K562 (cell line): ENCODE results near the gene PGD. TPM values are rescaled to one million over a fixed set of nuclear protein-coding genes. Genes with fewer than 3 reads are reported as not detected.
"Not testable (repeated sequence)": the region's sequence is repeated elsewhere in the genome, so short reads cannot be mapped to it uniquely, and the experiment has no call there.

Experiments used
- ATAC-seq: fragments of 200-7000 bp; cut with Tn5 transposase; 3 replicates; pipeline ENCODE4 v1.9.1; 2020; ENCODE audit warnings: moderate library complexity
- BruUV-seq: library from RNA; stranded (reverse); fragments of 400-500 nt; replicated peaks from 2 replicates; lab custom pipeline; 2021; lab: Mats Ljungman, UMichigan
- CTCF ChIA-PET: fragments of 300-600 bp; formaldehyde crosslinking; extraction: SDS; loops from one replicate; lab custom pipeline; 2021; ENCODE audit warnings: low intra/inter-chr PET ratio; lab: Yijun Ruan, JAX
- POLR2A ChIA-PET: fragments of 300-600, 350-650 bp; sonication (Branson Sonifier 250); formaldehyde crosslinking; extraction: SDS; loops from one replicate; lab custom pipeline; 2021; ENCODE audit warnings: antibody characterized with exemption, inconsistent platforms; lab: Yijun Ruan, JAX
- DNase-seq, 4 experiments: peaks; one replicate each; pipeline versions ENCODE4 v3.0.0 to v3.0.0-alpha.2; 2011 to 2018; ENCODE audit warnings: low spot score in 3 of 4, mixed read lengths in 3 of 4; ENCODE audit errors: extremely low read depth in 1 of 4
- FAIRE-seq: peaks from 2 replicates; lab custom pipeline; 2011; peaks lifted over from hg19 to GRCh38; lab: Jason Lieb, UNC
- H2AFZ ChIP-seq: 2 replicates; pipeline ENCODE4 v1.6.0; 2011; ENCODE audit warnings: low read depth, low read length, control low read depth, inconsistent platforms
- H3K27ac ChIP-seq: fragments of 200-600 bp; 3 replicates; pipeline ENCODE4 v1.8.0; 2011; ENCODE audit warnings: low read depth, mild to moderate bottlenecking, control low read depth, inconsistent platforms, low read length, moderate library complexity, mixed read lengths; ENCODE audit errors: extremely low read depth
- H3K27me3 ChIP-seq, 2 experiments: fragments of 300-600 bp in 1 of 2; 2 replicates in 1 of 2; 3 replicates in 1 of 2; pipeline versions ENCODE4 v1.6.0 to v1.8.0; 2011; ENCODE audit warnings: inconsistent platforms in 2 of 2, low read length in 2 of 2, mild to moderate bottlenecking in 1 of 2, mixed read lengths in 1 of 2, moderate library complexity in 1 of 2; ENCODE audit not compliant: control insufficient read depth in 2 of 2, insufficient read depth in 2 of 2
- H3K36me3 ChIP-seq: fragments of 300-600 bp; 3 replicates; pipeline ENCODE4 v1.8.0; 2011; ENCODE audit warnings: mild to moderate bottlenecking, low read length, inconsistent platforms; ENCODE audit not compliant: control insufficient read depth, insufficient read depth
- H3K4me1 ChIP-seq, 2 experiments: fragments of 200-600 bp in 1 of 2; replicated peaks in 1 of 2; 2 replicates in 1 of 2; 3 replicates in 1 of 2; pipeline versions ENCODE4 v1.5.1 to v1.8.0; 2011; ENCODE audit warnings: inconsistent platforms in 2 of 2, low read length in 2 of 2, mild to moderate bottlenecking in 1 of 2, mixed read lengths in 1 of 2, moderate library complexity in 1 of 2; ENCODE audit not compliant: control insufficient read depth in 2 of 2, insufficient read depth in 2 of 2
- H3K4me2 ChIP-seq: 2 replicates; pipeline ENCODE4 v1.6.1; 2011; ENCODE audit warnings: low read length, control low read depth, inconsistent platforms, mixed read lengths; ENCODE audit not compliant: insufficient read depth
- H3K4me3 ChIP-seq: fragments of 200-600 bp; sonication (generic), shearing (Covaris generic); 2 replicates; pipeline ENCODE4 v1.5.1; 2016; ENCODE audit warnings: control low read depth, inconsistent platforms
- H3K79me2 ChIP-seq: fragments of 200-600 bp; 3 replicates; pipeline ENCODE4 v1.8.0; 2011; ENCODE audit warnings: low read length, inconsistent platforms; ENCODE audit not compliant: control insufficient read depth, insufficient read depth
- H3K9ac ChIP-seq, 2 experiments: 2 replicates each; pipeline versions ENCODE4 v1.6.0 to v1.6.1; 2011; ENCODE audit warnings: low read depth in 2 of 2, low read length in 2 of 2, control low read depth in 1 of 2, inconsistent platforms in 1 of 2, mild to moderate bottlenecking in 1 of 2, mixed read lengths in 1 of 2; ENCODE audit not compliant: insufficient read depth in 1 of 2
- H3K9me1 ChIP-seq: one replicate; pipeline ENCODE4 v1.6.0; 2011; ENCODE audit warnings: inconsistent platforms, mild to moderate bottlenecking, low read length, moderate library complexity; ENCODE audit not compliant: control insufficient read depth, insufficient read depth
- H3K9me3 ChIP-seq: replicated peaks from 2 replicates; pipeline ENCODE4 v1.5.1; 2011; ENCODE audit warnings: low read depth, low read length, inconsistent platforms; ENCODE audit not compliant: control insufficient read depth, insufficient read depth
- H4K20me1 ChIP-seq: replicated peaks from 2 replicates; pipeline ENCODE4 v1.6.1; 2011; ENCODE audit warnings: low read length, inconsistent platforms, mixed read lengths; ENCODE audit not compliant: control insufficient read depth, insufficient read depth
- ASH1L ChIP-seq: fragments of 450-650 bp; IDR thresholded peaks from 2 replicates; pipeline ENCODE4 v1.6.1; 2018; ENCODE audit warnings: borderline replicate concordance, mild to moderate bottlenecking, low read depth; ENCODE audit not compliant: partially characterized antibody
- CC2D1A ChIP-seq: fragments of 450-650 bp; IDR thresholded peaks from 2 replicates; pipeline ENCODE4 v1.6.1; 2017; ENCODE audit warnings: mild to moderate bottlenecking
- EGR1 ChIP-seq: fragments of 450-650 bp; conservative IDR thresholded peaks from 2 replicates; pipeline ENCODE4 v1.6.1; 2017; ENCODE audit warnings: mild to moderate bottlenecking
- NFYB ChIP-seq: IDR thresholded peaks from 2 replicates; pipeline ENCODE4 v1.6.1; 2011; ENCODE audit warnings: mild to moderate bottlenecking, moderate library complexity; ENCODE audit not compliant: insufficient read length; ENCODE audit errors: extremely low read depth
- POLR2A ChIP-seq: fragments of 450-650 bp; conservative IDR thresholded peaks from 2 replicates; pipeline ENCODE4 v1.6.1; 2016
- SUPT5H ChIP-seq: fragments of 450-650 bp; IDR thresholded peaks from 2 replicates; pipeline ENCODE4 v1.6.1; 2016
- TFAM ChIP-seq: fragments of 250-450 bp; sonication (Bioruptor Pico); conservative IDR thresholded peaks from 2 replicates; pipeline ENCODE4 v1.5.0; 2021; ENCODE audit warnings: mild to moderate bottlenecking, moderate library complexity
- ZNF445 ChIP-seq: fragments of 250-450 bp; sonication (Bioruptor Pico); IDR thresholded peaks from 2 replicates; pipeline ENCODE4 v1.4.0; 2020; ENCODE audit warnings: low read depth, mild to moderate bottlenecking, moderate library complexity
- WGBS: fragments of 100-300 bp; shearing (Covaris generic); methylation state at CpG from one replicate; pipeline ENCODE4 v1.1.6; 2016; ENCODE audit warnings: low coverage, mixed read lengths; ENCODE audit not compliant: insufficient coverage; ENCODE audit errors: missing lambda C conversion rate; 5-methylcytosine and 5-hydroxymethylcytosine counted together
- in situ Hi-C: fragments of 300-500 bp; cut with MboI; formaldehyde crosslinking; loops from 4 replicates; pipeline ENCODE4 v1.15.0; 2018; ENCODE audit warnings: inconsistent platforms, mixed read lengths
- intact Hi-C: fragments of 100-400 bp; cut with micrococcal nuclease; formaldehyde crosslinking; loops from 2 replicates; pipeline ENCODE4 v1.14.2; 2022
- polyA plus RNA-seq, 8 experiments: library from polyadenylated mRNA; depleted of rRNA in 4 of 8; stranded (reverse) in 5 of 8; unstranded in 3 of 8; fragments of >200 nt; fragmentation: Nextera tagmentation in 2 of 8; fragmentation: Illumina TruSeq in 1 of 8; extraction: Ambion mirVana in 2 of 8; extraction: Trizol in 1 of 8; gene quantifications; 2 replicates each; pipeline versions ENCODE4 v1.2.1 to v1.2.3, GENCODE V29; 2011 to 2014; ENCODE audit warnings: inconsistent platforms in 1 of 8, missing spikeins in 1 of 8
- total RNA-seq, 7 experiments: library from RNA; depleted of rRNA in 6 of 7; stranded (reverse); fragments of >200 nt in 6 of 7; fragmentation: Illumina TruSeq in 2 of 7; extraction: Trizol in 2 of 7; gene quantifications; 2 replicates each; pipeline versions ENCODE4 v1.2.1 to v1.2.3, GENCODE V29; 2011 to 2021; ENCODE audit warnings: low replicate concordance in 1 of 7
- TF ChIP-seq, protein P1 (sequence below): sonication (generic); formaldehyde crosslinking; IDR thresholded peaks from 2 replicates; pipeline ENCODE4 v1.8.1; 2023; ENCODE audit warnings: mild to moderate bottlenecking, missing genetic modification reagents
- TF ChIP-seq, protein P2 (sequence below): sonication (generic); formaldehyde crosslinking; IDR thresholded peaks from 2 replicates; pipeline ENCODE4 v1.8.1; 2023; ENCODE audit warnings: mild to moderate bottlenecking, missing genetic modification reagents

PGD gene
- total and polyA plus RNA-seq, 9 of the 15 experiments (the other 6 are each of a cell fraction or from before 2014, with no cell fraction given): 177 to 542 (median 270) TPM

DNA sequence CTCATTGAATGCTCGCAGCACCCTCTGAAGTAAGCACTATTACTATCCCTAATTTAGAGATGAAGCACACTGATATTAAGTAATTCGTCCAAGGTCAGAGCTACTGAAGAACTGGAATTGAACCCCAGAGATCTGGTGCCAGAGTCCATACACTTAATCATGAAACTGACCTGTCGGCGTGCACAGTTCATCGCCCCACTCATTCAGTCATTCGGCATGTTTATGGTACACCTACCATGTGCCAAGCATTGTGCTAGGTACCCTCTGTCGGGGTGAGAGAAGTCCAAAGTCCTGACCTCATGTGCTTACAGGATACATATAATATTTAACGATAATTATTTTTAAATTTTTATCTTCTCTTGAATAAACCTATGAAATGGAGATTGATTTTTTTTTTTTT lies 25.8 kb downstream of the PGD start:
- in situ Hi-C loops (loop anchor here (5.0 kb wide), 1 partner anchor 552 kb away; no protein-coding TSS in a partner anchor), intact Hi-C loops (loop anchor here (5.0 to 10.0 kb wide), 2 partner anchors 212 to 390 kb away; partner anchors contain the start of genes KIF1B and UBE4B)
- H3K36me3 ChIP-seq: peaks cover 19% of the 10 kb centered on the region; the same call in 2 of the 3 replicates

DNA sequence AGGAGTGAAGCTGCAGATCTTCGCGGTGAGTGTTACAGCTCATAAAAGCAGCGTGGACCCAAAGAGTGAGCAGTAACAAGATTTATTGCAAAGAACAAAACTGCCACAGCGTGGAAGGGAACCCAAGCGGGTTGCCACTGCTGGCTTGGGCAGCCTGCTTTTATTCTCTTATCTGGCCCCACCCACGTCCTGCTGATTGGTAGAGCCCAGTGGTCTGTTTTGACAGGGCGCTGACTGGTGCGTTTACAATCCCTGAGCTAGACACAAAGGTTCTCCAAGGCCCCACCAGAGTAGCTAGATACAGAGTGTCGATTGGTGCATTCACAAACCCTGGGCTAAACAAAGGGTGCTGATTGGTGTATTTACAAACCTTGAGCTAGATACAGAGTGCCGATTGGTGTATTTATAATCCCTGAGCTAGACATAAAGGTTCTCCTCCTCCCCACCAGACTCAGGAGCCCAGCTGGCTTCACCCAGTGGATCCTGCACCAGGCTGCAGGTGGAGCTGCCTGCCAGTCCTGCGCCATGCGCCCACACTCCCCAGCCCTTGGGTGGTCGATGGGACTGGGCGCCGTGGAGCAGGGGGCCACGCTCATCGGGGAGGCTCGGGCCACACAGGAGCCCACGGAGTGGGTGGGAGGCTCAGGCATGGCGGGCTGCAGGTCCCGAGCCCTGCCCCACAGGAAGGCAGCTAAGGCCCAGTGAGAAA lies 27.1 kb downstream of the PGD start:
- intact Hi-C loops (loop anchor here (5.0 to 10.0 kb wide), 2 partner anchors 214 to 391 kb away; partner anchors contain the start of genes KIF1B and UBE4B), in situ Hi-C loops (loop anchor here (5.0 kb wide), 1 partner anchor 554 kb away; no protein-coding TSS in a partner anchor)
- H3K9me3 ChIP-seq, DNase-seq, H3K9me1 ChIP-seq, ATAC-seq, POLR2A ChIA-PET, H3K4me3 ChIP-seq, H3K4me2 ChIP-seq, H3K36me3 ChIP-seq, H4K20me1 ChIP-seq, H3K27me3 ChIP-seq, FAIRE-seq, H3K27ac ChIP-seq, BruUV-seq, H3K9ac ChIP-seq, H3K79me2 ChIP-seq: not testable (repeated sequence)
- H2AFZ ChIP-seq: 0 out of 2 replicates have a peak overlapping the region, but pooled peaks have one; percentile 25
- 0 out of 2 replicates have a peak, but pooled peaks have one; percentile 16 for TF ChIP-seq EGR1
- TF ChIP-seq POLR2A: peak; percentile 74
- TF ChIP-seq, protein P1, sequence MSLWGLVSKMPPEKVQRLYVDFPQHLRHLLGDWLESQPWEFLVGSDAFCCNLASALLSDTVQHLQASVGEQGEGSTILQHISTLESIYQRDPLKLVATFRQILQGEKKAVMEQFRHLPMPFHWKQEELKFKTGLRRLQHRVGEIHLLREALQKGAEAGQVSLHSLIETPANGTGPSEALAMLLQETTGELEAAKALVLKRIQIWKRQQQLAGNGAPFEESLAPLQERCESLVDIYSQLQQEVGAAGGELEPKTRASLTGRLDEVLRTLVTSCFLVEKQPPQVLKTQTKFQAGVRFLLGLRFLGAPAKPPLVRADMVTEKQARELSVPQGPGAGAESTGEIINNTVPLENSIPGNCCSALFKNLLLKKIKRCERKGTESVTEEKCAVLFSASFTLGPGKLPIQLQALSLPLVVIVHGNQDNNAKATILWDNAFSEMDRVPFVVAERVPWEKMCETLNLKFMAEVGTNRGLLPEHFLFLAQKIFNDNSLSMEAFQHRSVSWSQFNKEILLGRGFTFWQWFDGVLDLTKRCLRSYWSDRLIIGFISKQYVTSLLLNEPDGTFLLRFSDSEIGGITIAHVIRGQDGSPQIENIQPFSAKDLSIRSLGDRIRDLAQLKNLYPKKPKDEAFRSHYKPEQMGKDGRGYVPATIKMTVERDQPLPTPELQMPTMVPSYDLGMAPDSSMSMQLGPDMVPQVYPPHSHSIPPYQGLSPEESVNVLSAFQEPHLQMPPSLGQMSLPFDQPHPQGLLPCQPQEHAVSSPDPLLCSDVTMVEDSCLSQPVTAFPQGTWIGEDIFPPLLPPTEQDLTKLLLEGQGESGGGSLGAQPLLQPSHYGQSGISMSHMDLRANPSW (CRISPR knock-in tag): 0 out of 2 replicates have a peak, but pooled peaks have one; percentile 36
- TF ChIP-seq SUPT5H: peak; percentile 60
- TF ChIP-seq, protein P2, sequence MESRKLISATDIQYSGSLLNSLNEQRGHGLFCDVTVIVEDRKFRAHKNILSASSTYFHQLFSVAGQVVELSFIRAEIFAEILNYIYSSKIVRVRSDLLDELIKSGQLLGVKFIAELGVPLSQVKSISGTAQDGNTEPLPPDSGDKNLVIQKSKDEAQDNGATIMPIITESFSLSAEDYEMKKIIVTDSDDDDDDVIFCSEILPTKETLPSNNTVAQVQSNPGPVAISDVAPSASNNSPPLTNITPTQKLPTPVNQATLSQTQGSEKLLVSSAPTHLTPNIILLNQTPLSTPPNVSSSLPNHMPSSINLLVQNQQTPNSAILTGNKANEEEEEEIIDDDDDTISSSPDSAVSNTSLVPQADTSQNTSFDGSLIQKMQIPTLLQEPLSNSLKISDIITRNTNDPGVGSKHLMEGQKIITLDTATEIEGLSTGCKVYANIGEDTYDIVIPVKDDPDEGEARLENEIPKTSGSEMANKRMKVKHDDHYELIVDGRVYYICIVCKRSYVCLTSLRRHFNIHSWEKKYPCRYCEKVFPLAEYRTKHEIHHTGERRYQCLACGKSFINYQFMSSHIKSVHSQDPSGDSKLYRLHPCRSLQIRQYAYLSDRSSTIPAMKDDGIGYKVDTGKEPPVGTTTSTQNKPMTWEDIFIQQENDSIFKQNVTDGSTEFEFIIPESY: peak; percentile 76
- peak; percentile 27 for TF ChIP-seq ASH1L
- TF ChIP-seq NFYB: peak; percentile 59
- peak; percentile 34; the same call in 1 of the 2 replicates for TF ChIP-seq CC2D1A
- peaks cover 5 to 18% of the 10 kb centered on the region in 2 experiments; a peak in 4 of 5 replicates for H3K4me1 ChIP-seq
- 78% methylated on average over 17 of the region's 21 CpGs for WGBS
- CTCF ChIA-PET: interaction anchor here (0.7 to 0.8 kb wide), 2 partner anchors 47 to 49 kb away, joined by 3 to 4 read pairs; no protein-coding TSS in a partner anchor

More for the DNA sequence above, 25.8 kb downstream of the PGD start:
- TF ChIP-seq TFAM (CRISPR knock-in tag) (no peak), ZNF445 (CRISPR knock-in tag) (no peak)
- Histone ChIP-seq H3K4me1 (peaks cover under 1 to 6% of the 10 kb centered on the region in 2 experiments; a peak in 3 of 5 replicates), H2AFZ (no peak overlapping the region), H3K27me3 (no peaks in the 10 kb centered on the region), H3K9ac (no peak overlapping the region), H3K27ac (no peak overlapping the region), H3K4me2 (no peak overlapping the region), H3K9me3 (no peaks in the 10 kb centered on the region), H3K9me1 (no peaks in the 10 kb centered on the region), H3K4me3 (no peak overlapping the region), H3K79me2 (no peaks in the 10 kb centered on the region), H4K20me1 (no peaks in the 10 kb centered on the region; the same call in 1 of the 2 replicates)
- DNase-seq (no peak), FAIRE-seq (no peak), ATAC-seq (no peak)
- POLR2A ChIA-PET: interaction anchor here (0.6 to 1.5 kb wide), 5 partner anchors 9 to 1227 kb away, joined by 3 to 6 read pairs (median 3); partner anchors contain the start of gene PGD
- CTCF ChIA-PET: interaction anchor here (0.7 kb wide), 1 partner anchor 46 kb away, joined by 3 read pairs; no protein-coding TSS in a partner anchor
- 86% methylated on average over 8 of the region's 8 CpGs for WGBS
- no TSS peak for BruUV-seq
